Esophagus squamous epithelium (tissue), 4 donors: ENCODE results near the gene RCC2.

ENCODE experiments used
- CTCF ChIP-seq, 6 experiments: fragments of 450-650 bp in 4 of 6; fragments of 200-600 bp in 2 of 6; sonication (generic) in 2 of 6; IDR thresholded peaks; one replicate each; pipeline ENCODE4 v1.5.1; 2016 to 2019; ENCODE audit warnings: antibody characterized with exemption in 6 of 6, mild to moderate bottlenecking in 4 of 6, moderate library complexity in 4 of 6
- POLR2A ChIP-seq, 4 donors: fragments of 450-650 bp; IDR thresholded peaks; one replicate each; pipeline ENCODE4 v1.6.1; 2017; ENCODE audit warnings: antibody characterized with exemption in 4 of 4, mild to moderate bottlenecking in 4 of 4, moderate library complexity in 3 of 4

DNA sequence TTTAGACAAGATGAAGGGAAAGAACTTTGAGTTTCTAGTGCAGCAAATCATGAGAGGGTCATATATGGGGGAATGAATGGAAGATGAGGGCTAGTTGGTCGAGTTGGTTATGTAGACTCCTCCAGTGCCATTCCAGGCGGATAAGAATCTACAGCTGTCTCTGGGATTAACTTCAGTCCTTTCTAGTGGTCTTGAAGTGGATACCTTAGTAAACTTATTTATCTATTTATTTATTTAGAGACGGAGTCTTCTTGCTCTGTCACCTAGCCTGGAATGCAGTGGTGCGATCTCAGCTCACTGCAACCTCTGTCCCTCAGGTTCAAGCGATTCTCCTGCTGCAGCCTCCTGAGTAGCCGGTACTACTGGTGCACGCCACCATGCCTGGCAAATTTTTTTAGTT lies 41.4 kb upstream of the RCC2 start:
- no peak for TF ChIP-seq POLR2A (IDR thresholded peaks at IDR 0.05)
- no peak for TF ChIP-seq CTCF (IDR thresholded peaks at IDR 0.05)
